Epithelial cell of prostate (primary cell): ENCODE results near the gene OBP2B.
"Not testable (repeated sequence)": the region's sequence is repeated elsewhere in the genome, so short reads cannot be mapped to it uniquely, and the experiment has no call there.

Experiments
- DNase-seq: peaks from one replicate; pipeline ENCODE4 v3.0.0-alpha.2; 2011; ENCODE audit warnings: low read depth, low spot score
- H3K27ac ChIP-seq: fragments of 450-650 bp; 2 replicates; pipeline ENCODE4 v1.5.1; 2017; ENCODE audit warnings: mild to moderate bottlenecking

OBP2B gene

DNA sequence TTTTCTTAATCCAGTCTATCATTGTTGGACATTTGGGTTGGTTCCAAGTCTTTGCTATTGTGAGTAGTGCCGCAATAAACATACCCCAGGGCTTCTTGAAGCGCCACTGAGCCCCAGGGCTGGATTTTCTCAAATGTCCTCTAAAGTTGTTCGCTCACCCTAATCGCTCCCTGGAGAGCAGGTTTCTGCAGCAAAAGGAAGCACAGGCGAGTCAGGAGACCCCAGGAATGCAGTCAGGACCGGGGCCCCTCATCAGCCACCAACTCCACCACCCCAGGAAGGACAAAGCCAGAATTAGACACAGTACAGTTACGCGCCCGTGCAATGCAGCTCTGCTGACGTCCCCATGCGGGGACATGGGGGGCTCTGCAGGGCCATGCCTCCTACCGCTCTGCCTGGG, 15.7 kb upstream of the OBP2B start:
- DNase-seq = no peak
- no peak overlapping the region for H3K27ac ChIP-seq

DNA sequence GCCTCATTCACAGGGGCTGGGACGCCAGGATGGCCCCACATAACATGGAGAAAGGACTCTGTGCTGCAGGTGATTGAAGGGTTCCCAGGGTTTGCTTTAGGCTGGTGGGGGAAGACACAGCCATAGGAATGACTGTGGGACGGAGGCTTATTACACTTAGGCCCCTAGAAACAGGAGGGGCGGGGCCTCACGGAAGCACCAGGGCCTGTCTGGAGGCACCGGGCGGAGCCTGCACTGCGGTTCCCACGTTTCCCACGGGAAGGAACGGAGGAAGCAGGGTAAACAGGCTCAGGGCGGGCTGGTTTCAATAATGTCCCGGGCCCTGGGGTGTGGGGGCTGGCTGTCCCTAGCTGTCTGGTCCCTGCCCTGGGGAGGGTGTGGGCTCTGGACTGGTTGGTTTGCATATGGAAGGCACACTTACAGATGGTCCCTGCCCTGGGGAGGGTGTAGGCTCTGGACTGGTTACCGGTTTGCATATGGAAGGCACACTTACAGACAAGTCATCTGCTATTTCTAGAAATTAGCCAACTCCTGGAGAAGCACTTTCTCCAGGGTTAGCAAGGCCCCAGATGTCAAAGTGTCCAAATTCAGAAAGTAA, 14.2 kb upstream of the OBP2B start:
- not testable (repeated sequence) for DNase-seq, H3K27ac ChIP-seq

DNA sequence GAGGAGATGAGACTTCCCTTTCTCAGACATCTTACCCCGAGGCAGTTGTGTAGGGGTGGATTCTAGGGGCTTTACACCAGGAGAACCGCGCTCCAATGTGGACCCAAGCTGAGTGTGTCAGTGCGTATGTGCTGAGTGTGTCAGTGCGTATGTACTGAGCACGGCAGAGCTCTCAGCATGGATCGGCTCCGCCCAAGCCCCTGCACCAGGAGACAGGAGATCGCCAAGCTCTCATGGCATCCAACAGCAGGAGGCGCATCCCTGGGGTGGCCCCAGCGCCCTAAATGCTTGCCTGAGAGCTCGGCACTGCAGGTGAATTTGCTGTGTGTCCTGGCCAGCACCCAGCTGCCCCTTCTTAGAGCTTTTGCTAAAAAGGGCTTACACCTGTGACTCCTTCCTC, 12.9 kb upstream of the OBP2B start:
- DNase-seq, H3K27ac ChIP-seq: not testable (repeated sequence)

DNA sequence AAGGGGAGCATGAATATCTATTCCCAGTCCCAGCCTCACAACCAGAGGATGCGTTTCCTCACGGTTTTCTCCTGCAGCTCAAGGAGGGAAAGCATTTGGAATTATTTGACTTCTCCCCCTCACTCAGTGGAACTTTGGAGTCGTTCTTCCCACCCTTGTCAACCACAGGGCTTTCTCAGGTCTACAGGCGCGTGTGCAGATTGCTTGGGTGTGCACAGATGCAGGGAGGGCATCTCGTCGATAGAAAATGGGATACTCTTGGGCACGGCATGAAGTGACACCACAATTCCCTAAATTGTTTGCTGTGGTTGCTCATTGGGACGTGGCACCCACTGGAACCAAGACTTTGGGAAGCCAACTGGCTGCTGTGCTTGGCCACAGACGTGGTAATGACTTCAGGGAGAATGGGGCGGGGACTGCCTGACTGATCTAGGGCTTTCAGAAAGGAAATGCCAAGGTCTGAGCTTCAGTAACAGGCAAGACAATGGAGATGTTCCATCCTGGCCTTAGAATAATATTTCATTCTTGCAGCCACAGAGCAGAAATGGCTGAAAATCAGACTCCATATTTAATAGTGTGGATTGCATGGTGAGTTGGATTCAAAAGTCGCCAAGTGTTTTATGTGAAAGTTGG, 12.2 kb upstream of the OBP2B start:
- DNase-seq = no peak

DNA sequence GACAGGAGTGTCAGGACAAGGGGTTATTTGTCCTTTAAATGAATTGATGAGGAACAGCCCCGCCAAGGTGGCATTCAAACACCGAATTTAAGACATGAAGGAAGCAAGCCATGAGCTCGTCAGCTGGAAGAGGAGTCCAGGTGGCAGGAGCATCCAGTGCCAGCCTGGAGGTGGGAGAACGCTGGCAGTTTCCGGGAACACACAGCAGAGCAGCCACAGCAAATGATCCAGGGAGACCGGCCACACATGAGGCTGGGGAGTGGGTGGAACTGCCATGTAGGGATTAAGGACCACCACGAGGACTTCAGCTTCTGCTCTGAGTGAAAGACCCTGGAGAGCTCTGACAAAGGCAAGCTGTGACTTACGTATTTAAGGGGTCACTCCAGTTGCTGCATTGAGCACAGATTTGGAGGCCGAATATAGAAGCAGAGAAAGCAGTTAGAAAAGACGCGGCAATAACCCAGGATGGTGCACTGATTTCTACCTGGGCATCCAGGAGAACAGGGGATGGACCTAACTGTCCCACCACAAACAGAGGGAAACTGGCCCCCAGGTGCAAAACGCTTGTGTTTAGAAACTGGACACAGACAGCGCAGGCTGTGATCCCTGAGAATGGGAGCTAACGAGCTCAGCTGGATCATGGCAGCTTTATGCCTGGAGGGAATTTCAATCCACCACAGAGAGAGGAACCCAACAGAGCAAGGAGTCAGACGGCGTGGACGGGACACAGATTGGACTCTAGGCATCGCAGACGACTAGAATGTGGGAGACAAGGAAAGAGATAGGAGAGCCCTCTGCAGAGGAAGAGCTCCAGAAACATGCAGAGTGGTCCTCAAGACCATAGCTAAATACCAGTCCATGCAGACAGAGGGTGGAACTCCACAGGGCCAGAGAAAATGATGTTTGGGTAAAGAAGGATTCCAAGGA, 9.3 kb upstream of the OBP2B start:
- not testable (repeated sequence) for H3K27ac ChIP-seq, DNase-seq

More for the DNA sequence above, 12.2 kb upstream of the OBP2B start:
- H3K27ac ChIP-seq = no peak overlapping the region

DNA sequence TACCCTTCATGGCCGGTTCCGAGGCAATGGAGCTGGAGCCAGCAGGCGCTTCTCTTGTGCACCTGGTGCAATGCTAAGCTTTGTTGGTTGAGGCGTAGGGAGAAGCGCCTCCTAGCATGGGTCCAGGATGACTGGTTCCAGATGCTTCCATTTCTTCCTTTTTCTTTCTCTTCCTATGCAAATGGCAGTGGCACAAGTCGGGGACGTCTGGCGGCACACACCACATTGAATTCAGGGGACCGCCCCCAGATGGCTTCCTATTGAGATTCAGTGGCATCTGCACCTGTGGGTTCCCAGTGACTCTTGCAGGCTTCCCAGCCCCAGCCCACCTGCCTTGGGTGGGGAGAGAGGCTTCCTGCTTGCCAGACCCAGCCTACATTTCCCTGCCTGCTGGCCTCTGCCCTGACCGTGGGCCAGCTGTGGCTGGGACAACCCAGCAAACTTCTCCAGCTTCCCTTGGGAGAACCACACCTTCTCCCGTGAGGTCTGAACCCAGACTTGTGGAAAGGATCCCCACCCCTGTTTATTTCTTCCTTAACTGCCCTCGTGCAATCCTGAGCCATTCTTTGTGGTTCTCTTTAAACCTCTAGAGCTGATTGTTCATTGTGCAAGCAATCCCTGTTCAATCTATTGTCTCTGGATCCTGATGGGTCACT, 8.4 kb upstream of the OBP2B start:
- DNase-seq, H3K27ac ChIP-seq: not testable (repeated sequence)

DNA sequence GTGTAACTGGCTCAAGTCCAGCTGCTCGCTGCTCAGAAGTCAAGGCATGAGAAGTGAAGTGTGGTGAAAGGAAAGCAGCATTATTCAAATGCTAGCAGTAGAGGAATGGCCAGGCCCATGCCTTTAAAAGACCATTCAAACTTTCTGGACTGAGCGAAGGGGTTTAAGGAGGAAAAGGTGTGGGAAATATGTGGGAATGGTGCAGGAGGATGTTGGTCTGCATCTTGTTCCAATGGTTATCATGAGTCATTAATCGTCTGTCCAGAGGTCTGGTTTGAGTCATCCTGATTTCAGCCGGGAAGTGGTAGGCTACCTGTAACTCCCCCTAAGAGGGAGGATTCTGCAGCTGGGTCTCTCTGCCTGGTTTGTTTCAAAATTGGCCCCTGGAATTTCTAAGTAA, 5.2 kb upstream of the OBP2B start:
- H3K27ac ChIP-seq, DNase-seq: not testable (repeated sequence)

DNA sequence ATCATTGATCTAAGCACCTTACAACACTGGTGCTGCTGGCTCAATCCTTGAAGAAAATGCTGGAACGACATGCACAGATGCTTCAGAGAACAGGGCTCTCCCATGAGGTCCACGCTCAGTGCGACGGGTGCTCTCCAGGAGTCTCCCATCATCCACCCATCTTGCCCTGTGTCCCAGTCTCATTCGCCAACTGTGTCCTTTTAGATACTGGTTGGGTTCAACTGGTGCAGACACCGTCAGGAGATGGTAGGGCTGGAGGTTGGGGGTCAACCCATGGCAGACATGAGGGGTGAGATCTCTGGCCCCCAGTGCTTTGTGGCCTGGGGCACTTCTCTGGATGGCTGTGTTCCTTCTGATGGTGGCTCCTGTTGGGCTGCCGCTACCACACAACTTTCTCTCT, 1.6 kb upstream of the OBP2B start:
- DNase-seq = no peak
- no peak overlapping the region for H3K27ac ChIP-seq

DNA sequence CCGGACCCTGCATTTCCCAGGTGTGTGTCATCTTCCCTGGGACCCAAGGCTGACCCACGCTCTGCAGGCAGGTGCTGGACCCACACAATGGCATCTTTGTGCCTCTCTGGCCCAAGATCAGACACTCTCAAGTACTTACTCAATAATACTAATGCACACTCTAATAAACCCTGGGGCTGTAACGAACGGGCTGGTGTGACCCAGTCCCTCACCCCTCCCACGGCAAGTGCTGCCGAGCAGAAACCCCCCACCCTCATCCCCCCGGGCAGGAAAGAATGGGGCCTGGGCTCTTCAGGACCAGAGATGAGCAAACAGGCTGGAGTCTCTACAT, 1.1 kb upstream of the OBP2B start:
- DNase-seq = no peak
- no peak overlapping the region for H3K27ac ChIP-seq

DNA sequence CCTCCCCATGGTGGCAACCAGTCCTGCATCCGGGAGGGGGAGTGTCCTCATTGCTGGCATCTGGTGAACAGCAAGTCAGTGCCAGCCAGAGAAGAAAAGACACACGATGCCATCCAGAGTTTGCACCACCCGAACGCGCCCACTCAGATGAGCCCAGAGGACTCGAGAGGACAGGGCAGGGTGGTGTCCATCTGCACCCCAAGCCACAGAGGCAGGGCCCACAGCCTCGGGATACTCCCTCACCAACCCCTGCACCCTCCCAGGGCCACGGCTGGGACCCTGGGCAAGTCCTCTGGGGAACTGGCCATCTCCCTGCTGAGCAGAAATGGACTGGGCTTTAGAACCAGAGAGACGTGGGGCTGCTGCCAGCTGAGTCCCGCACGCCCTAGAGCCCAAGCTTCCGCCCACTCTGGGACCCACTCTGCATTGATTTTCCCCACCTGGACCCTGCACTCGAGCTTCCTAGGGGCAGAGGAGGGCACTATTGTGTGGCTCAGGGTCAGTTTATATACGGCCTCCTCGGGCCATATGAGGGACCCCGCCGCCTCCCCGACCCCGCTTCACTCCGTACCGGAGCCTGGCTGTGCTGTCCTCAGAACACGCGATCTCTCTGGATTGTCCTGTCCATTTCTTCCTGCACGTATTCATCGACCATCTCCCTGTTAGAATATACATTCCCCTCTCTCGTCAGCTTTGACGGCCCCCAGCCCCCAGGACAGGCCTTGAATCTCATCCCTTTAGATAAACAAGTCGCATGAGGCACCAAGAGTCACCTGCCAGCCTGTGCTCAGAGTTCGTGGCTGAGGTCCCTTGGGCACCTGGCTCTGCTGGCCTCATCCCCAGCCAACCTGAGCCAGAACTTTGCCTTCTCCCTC, 514 bp upstream of the OBP2B start:
- DNase-seq, H3K27ac ChIP-seq: not testable (repeated sequence)

DNA sequence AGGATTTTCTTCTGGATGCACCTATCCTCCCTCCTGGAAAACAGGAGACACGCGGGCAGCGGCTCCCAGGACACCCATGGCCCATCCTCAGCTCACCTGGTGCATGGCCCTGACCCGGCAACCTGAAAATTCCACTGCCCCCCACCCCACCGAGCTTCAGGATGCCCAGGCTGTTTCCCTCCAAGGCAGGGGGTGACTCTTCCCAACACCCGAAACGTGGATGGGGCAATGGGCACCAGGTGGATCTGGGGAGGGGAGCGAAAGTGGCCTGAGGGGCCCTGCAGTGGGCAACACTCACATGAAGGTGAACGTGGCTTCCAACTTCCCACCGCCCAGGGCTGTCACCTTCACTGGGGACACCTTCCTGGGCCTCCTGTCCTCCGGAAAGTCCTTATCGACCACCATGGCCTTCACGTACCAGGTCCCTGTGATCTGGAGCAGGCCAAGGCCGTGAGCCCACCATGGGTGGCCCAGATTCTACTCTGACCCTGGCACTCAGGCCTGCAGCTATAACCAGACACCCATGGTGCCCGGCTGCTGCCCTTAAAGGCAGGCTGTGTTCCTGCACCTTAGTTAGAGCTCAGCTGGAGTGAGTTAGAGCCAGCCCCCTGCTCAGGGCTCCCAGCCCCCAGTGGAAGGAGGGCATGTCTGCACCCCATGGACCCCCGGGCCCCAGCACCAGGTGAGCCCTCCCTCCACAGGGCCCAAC, 725 bp downstream of the OBP2B start:
- H3K27ac ChIP-seq, DNase-seq: not testable (repeated sequence)

DNA sequence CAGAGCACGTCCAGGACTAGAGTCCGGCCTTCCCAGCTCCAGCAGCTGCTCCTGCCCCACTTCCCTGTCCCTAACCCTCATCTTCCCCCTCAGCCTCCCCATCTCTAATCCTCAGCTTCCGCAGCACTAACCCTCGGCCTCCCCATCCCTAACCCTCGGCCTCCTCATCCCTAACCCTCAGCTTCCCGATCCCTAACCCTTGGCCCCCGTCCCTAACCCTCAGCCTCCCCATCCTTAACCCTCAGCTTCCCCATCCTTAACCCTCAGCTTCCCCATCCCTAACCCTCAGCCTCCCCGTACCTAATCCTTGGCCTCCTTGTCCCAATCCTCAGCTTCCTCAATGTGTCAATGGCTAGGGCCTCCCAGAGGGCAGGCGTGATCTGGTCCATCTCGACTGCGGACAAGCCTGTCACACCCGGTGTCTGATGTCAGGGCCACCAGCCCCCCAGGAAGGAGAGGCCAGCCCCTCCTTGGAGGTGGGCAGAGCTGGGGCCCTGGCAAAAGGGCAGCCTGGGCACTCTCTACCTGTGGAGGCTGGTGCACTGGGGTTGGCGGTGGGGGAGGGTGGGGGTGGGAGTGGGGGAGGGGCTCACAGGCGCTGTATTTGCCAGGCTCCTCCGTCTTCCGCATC, 1.4 kb downstream of the OBP2B start:
- no peak for DNase-seq
- no peak overlapping the region for H3K27ac ChIP-seq

DNA sequence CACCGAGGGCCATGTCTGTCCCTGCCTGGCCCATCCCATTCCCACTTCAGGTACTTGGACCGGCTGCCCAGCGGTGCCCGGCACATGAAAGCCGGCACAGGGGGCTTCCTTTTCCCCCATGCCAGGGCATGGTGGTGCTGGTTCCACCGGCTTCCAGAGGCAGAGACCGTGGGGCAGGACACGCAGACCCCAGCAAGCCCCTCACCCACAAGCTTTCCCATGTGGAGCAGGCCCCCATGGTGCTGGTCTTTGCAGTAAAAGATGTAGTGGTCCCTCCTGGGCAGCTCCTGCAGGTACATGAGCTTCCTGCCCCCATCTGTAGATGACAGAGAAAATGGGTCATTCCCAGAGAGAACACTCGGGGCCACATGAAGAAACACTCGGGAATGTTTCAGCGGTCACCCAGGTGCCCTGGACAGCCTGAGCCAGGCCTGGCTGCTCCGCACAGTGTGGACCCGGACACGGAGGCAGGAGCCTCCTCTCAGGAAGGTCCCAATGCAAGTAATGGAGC, 2.0 kb downstream of the OBP2B start:
- no peak overlapping the region for H3K27ac ChIP-seq
- no peak for DNase-seq

DNA sequence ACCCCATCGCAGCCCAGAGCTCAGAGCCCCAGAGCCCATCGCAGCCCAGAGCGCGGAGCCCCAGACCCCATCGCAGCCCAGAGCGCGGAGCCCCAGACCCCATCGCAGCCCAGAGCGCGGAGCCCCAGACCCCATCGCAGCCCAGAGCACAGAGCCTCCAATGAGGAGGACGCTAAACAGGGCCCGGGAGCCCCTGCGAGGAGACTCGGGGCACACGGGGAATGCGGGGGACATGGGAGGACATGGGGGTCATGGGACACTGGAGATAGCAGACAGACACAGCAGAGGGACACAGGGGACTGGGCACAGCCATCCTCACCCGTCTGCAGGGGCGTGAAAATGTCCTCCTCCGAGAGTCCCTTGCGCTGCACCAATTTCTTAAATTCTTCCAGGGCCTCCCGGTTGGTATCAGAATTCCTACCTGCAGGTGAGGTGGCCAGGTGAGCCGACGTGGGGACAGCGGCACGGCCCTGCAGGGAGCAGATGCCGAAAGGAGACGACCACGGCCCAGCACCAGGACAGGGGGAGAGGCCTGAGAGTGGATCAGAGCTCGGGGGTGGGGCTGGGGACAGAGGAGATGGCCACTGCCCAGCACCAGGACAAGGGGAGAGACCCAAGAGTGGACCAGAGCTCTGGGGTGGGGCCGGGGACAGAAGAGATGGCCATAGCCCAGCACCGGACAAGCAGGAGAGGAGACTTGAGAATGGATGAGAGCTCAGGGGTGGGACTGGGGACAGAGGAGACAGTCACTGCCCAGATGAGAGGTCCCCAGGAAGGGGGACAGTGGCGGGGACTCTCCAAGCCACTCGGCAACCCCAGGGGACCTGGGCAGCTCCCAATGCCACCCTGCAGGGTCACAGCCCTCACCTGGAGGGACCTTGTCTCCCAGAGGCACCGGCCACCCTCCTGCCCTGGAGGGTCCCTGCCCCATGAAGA, 2.8 kb downstream of the OBP2B start:
- no peak for DNase-seq
- no peak overlapping the region for H3K27ac ChIP-seq

DNA sequence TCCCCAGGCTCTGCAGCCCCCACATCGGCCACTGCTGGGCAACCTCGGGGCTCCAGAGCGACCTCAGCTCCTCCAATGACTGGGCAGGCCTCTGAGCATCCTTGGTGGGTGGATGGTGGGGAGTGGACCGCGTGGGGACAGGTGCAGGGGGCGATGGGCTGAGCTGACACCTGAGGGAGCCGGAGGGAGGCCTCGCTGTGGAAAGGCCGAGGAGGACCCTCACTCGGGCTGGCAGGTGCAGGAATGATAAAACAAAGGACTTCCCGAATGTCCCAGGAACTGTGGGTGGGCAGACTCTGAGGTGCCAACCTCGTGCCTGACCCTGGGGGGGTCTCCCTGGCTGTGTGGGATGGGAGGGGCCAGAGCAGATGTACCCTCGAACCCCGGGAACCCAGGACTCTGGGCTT, 3.6 kb downstream of the OBP2B start:
- DNase-seq, H3K27ac ChIP-seq: not testable (repeated sequence)

DNA sequence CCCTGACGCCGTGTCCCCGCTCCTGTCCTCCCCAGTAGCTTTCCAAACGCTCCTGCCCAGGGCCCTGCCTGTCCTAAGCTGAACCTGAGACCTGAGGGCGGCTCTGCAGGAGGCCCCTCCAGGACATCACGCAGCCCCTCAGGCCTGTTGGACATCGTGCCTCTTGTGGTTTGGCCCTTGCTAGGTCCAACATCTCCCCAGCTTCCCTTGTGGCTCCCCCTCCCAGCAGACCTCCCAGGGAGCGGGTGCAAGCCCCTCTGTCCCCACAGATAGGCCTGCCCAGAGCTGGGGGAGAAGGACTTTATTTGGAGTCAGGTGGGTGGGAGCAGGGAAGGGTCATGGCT, 4.1 kb downstream of the OBP2B start:
- no peak overlapping the region for H3K27ac ChIP-seq
- DNase-seq = no peak

DNA sequence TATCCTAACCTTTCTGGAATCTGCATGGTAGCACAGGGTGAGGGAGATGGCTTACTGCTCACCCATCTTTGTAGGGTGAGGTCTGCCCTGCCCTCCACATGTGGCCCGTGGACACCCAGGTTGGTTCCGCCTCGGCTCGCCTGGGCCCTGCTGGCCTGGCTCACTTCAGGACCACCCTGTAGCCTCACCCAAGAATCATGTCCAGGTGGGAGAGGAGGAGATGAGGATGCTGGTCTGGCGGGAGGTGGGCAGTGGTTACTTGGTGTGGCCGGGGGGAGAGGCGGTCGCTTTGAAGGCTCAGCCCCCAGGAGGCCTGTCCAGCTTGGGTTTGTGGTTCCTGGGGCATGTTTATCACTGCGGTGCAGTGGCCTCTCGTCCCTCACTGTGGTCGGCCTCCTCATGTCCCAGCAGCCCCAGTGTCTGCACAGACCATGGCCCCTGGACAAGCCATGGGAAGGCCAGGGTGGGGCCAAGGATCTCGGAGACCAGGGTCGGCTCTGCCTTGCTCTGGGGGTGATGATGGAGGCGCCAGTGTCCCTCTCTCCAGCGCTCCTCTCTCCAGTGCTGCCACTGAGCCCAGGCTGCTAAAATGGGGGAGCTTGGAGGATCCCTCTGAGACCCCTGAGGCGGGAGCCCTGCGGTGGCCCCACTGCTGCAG, 4.6 kb downstream of the OBP2B start:
- DNase-seq = no peak
- no peak overlapping the region for H3K27ac ChIP-seq
